HG03460 (cell line): ENCODE data around the gene MAPK4.
"Not testable (repeated sequence)": the region's sequence is repeated elsewhere in the genome, so short reads cannot be mapped to it uniquely, and the experiment has no call there.

Experiments
- ATAC-seq: cut with Tn5 transposase; IDR thresholded peaks from one replicate; pipeline ENCODE4 v1.9.1; 2021; ENCODE audit not compliant: unreplicated experiment

The MAPK4 gene

DNA sequence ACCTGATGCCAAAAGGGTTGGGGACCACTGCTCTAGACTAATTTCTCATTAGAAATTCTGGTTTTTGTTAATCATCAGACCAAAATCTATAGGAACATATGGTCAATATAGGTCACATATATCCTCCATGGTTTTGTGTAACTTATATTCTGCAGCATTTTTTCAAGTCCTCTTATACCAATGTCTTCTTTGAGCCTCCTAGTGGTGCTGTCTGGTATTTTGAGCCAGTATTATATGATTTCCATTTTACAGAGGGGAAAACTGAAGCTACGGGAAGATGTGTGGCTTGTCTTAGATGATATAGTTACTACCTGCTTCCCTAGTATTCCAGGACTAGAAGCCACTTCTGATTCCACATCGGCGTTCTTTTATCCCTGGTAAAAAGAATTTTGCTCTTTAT is 13.8 kb downstream of the MAPK4 start:
- no peak for ATAC-seq

DNA sequence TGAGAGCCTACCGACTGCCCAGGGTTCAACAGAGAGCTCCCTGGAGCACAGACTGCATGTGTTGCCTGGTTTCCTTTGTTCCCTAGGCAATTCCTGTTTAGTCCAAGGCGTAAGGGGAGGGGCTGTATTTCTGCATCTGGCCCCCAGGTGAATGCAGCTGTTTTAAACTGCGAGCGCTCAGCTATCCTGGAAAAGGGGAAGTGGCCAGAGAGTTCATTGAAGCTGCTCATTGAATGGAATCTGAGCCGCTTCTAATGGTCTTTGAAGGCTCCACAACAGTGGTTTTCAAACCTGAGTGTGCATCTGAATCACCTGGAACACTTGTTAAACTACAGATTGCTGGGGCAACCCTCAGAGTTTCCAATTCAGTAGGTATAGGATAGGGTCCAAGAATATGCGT is 18.1 kb downstream of the MAPK4 start:
- ATAC-seq = no peak

DNA sequence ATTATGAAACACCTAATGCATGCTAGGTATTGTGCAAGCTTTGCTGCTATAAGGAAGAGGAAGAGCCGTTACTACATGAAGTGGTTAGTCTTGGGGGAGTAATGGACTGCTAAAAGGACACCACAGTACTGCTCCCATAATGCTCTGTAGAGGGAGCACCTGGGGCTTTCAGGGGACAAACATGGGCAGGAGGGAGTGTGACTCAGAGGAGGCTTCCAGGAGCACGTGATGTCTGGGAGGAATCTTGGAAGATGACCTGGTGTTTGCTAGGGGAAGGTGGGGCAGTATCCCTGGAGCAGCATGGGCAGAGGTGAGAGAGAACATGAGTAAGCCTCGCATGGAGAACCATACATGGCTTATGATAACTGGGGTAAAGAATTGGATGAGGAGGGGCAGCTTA is 18.8 kb downstream of the MAPK4 start:
- ATAC-seq = no peak

GRCh38 chr18:50579061-50579774 is 19.3 kb downstream of the MAPK4 start:
- ATAC-seq = no peak

DNA sequence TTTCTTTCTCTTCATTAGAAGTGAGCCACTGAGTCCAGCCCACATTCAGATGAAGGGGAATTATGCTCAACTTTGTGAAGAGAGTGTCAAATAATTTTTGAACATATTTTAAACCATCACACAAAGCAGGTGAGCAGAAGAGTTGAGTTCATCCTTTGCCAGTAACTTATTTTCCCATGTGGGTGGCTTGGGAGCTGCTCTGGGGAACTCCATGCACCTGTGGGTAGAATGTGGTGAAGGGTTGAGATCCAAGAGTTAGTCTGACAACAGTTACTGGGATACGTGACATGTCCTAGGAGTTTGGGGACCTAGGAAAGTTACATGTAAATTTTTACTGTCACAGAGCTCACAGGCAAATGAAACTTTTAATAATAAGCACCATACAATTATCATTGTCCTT is 21.6 kb downstream of the MAPK4 start:
- no peak for ATAC-seq

- ATAC-seq = no peak
Measured at GRCh38 chr18:50582500-50582899, 22.6 kb downstream of the MAPK4 start.

GRCh38 chr18:50586710-50587109 is 26.8 kb downstream of the MAPK4 start:
- no peak for ATAC-seq

- no peak for ATAC-seq
Measured at GRCh38 chr18:50590593-50590992, 30.7 kb downstream of the MAPK4 start.

- ATAC-seq = no peak
Measured at GRCh38 chr18:50594012-50594411, 34.1 kb downstream of the MAPK4 start.

DNA sequence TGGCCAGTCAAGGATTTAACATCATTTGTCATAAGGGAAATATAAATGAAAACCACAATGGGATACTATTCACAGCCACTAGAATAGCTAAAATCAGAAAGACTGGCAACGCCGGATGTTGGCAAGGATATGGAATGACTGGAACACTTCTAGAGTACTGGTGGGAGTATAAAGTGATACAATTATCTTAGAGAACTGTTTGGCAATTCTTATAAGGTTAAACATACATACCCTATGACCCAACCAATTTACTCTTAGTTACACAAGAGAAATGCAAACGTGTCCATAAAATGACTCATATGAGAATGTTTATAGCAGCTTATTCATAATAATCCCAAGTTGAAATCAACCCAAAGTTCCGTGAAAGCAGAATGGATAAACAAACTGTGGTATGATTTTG is 35.1 kb downstream of the MAPK4 start:
- ATAC-seq = no peak

- no peak for ATAC-seq
Measured at GRCh38 chr18:50602466-50602865, 42.6 kb downstream of the MAPK4 start.

DNA sequence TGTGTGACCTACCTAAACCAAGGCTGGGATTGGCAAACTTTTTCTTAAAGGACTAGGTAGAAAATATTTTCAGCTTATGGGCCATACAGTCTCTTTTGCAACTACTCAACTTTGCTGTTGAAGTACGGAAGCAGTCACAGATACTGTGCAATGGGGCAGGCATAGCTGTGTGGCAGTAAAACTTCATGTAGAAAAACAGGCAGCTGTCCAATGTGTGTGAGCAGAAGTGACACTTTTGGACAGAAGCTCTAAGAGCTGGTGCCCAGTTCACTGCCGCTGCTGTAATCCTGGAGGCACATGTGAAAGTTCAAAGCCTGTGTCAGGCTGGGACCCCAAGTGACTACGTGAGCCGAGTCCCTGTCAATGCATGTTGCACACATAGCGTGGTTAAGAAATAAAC is 46.7 kb downstream of the MAPK4 start:
- no peak for ATAC-seq

DNA sequence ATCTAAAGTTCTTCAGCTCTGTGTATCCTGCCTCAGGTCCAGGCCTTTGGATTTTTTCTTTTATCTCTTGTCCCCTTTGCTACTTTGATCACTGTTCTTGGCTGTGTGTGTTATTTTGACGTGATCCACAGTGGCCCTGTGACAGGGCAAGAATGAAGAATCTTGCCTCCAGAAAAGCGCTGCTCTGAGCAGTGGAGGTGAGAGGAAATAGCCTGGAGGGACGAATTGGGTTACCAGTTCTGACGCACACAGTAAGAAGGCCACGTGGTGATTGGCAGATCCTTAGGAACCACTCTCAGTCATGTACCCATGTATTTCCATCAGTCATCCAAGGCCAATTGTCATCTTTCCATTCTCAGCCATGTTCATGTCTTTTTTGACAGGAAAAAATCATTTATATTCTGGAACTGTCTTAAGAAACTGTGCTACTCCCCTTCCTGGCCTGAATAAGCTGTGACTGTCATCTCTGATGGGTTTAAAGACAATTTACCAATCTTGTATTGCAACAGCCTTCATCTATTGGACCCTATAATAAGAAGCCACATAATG is 47.6 kb downstream of the MAPK4 start:
- no peak for ATAC-seq

DNA sequence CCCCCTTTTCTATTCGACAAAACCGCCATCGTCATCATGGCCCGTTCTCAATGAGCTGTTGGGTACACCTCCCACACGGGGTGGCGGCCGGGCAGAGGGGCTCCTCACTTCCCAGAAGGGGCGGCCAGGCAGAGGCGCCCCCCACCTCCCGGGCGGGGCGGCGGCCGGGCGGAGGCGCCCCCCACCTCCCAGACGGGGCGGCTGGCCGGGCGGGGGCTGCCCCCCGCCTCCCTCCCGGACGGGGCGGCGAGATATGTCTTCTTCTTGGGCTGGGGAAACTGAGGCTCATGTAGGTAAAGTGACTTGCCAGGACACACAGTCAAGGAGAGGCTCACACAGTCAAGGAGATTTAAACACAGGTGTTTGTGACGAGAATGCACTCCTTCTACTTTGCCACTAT is 49.3 kb downstream of the MAPK4 start:
- ATAC-seq = not testable (repeated sequence)

- ATAC-seq = no peak
Measured at GRCh38 chr18:50610349-50610748, 50.5 kb downstream of the MAPK4 start.

DNA sequence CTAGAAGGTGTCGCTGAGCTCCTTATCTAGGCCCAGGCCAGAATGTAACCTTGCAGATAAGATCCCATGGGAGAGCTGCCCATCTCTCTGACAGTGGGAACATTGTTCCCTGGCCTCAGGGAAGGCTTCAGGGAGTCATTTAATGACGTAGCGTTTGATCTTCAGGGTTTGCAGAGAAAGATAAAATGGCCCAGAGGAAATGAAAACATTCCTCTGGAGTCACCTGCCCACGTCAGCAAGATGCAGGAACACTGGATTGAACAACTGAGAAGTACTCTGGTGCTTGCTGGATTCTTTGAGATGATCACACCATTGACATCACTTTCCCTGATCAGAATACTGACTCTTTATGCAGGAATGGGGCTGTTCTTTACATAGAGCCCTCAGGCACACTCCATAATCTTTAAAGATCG is 51.6 kb downstream of the MAPK4 start:
- no peak for ATAC-seq

GRCh38 chr18:50614838-50615237 is 55.0 kb downstream of the MAPK4 start:
- ATAC-seq = no peak

GRCh38 chr18:50616484-50617048 is 56.7 kb downstream of the MAPK4 start:
- ATAC-seq = no peak

DNA sequence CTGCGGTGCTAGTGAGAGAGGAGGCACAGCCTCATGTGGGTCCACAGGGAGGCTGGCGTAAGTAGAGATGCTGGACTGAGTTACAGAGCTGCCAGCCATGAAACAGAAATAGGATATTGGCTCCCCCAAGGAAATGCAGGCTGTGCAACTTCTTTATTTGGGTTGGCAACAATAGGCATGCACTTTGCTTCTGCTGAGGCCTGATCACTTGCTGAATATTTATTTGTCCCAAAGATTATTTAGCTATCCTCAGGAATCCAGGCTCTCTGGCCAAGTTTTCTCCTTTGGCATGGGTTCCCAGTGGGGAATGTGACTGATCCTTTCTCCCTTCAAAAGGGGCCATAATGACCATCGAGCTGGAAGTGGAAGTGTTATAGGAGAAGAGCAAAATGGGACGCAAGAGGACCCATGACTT is 60.0 kb downstream of the MAPK4 start:
- no peak for ATAC-seq

DNA sequence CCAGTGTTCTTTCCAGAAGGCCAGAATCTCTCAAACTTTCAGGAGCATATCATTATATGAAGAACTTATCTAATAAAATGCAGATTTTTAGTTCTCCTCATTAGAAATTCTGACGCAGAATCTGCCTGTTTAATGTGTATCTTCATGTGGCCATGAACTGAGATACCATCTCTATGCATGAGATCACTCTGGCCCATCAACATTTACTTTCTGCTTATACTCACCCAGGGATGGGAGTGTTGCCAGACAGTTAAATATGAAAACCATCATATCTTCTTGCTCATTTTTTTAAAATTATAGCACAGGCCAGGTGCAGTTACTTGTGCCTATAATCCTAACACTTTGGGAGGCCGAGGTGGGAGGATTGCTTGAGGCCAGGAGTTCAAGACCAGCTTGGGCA is 60.4 kb downstream of the MAPK4 start:
- no peak for ATAC-seq

DNA sequence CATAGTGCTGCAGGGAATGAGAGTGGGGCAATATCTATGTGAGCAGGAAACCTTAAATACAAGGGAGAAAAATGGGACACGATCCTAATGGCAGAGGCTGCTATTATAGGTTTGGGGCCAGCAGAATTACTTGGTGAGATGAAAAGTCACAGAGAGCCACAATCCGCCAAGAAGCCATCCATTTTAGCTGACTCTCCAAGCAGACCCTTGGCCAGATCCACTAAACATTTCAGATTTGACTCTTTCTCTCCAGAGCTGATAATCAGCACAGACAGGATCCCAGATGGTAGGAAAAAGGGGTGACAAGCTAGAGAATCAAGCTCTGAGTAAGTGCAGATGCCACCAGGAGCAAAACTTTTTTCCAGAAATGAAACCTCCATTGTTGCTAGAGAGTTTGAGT is 61.5 kb downstream of the MAPK4 start:
- no peak for ATAC-seq

DNA sequence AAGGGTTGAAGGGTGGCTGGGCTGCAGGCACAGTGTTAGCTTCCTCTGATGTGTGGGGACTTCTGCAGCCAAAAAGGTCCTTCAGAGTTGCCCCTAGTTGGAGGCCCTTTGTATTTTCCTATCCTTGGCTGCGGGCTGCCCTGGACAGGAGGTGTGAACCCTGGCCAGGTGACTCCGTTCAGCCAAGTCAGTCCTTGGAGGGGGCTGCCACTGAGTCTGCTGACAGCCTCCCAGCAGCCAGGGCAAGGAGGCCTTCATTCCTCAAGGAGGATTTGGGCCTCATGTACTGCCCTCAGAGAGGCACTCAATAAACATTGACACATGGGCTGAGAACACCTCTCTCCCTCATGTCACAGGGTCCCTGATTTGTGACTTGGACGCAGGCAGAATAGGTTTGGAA is 62.4 kb downstream of the MAPK4 start:
- no peak for ATAC-seq
